Omental fat pad (tissue), 4 donors: Measurements from ENCODE around the gene MYF6. TPM values are rescaled to one million over a fixed set of nuclear protein-coding genes. Genes with fewer than 3 reads are reported as not detected.

Experiments used
- ATAC-seq: fragments of 150-250 bp; one replicate; pipeline ENCODE4 v1.9.1; 2016; ENCODE audit warnings: mild to moderate bottlenecking, moderate library complexity; ENCODE audit not compliant: low FRiP score
- DNase-seq: peaks from one replicate; pipeline ENCODE4 v3.0.0-alpha.2; 2019; ENCODE audit warnings: low spot score
- total RNA-seq, 4 donors: library from RNA; depleted of rRNA; stranded (reverse); fragments of >200 nt; gene quantifications; one replicate each; pipeline ENCODE4 v1.1.0, GENCODE V29; 2016
- TF ChIP-seq, protein P1 (sequence below), 3 donors: fragments of 450-650 bp; IDR thresholded peaks; one replicate each; pipeline ENCODE4 v1.5.1; 2016 to 2017; ENCODE audit warnings: antibody characterized with exemption in 3 of 3, mild to moderate bottlenecking in 3 of 3, moderate library complexity in 2 of 3

MYF6 gene
- total RNA-seq, 4 donors from 2014 or later, result 0.37 to 0.44 TPM; not detected in 2

DNA sequence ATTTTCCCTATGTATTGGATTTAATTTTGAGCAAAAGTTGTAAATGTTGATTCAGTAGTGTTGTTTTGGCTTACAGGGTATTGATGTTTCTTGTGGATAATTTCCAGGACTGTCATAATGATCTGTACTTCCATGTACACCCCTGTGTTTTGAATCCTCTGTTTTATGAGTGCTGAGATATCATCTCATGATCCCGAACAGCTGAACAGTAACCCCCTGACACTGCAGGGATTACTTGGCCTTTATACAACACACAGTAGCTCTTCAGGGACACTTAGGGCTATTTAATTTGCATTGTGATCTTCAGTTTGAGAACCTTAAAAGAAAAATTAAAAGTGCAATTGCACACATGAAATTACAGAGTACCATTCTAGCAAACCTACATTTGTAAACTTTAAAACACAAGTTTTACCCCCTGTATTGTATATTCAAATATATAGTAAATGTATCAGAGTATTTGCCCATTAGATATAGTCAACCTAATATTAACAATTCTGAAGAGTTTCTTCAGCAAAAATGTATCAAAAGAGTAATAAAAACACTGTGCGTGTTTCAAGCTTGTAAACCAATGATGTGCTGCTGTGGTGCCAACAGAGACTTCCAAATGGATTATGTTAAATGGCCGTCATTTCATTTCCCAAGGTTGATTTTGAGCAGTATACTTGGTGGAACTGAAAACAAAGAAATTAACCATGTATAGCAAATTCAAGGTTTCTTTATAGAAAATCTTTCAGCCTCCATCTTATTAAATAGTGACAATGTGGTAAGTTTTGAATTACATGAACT is 27.9 kb upstream of the MYF6 start:
- DNase-seq (no peak), ATAC-seq (no peak)
- TF ChIP-seq, protein P1, sequence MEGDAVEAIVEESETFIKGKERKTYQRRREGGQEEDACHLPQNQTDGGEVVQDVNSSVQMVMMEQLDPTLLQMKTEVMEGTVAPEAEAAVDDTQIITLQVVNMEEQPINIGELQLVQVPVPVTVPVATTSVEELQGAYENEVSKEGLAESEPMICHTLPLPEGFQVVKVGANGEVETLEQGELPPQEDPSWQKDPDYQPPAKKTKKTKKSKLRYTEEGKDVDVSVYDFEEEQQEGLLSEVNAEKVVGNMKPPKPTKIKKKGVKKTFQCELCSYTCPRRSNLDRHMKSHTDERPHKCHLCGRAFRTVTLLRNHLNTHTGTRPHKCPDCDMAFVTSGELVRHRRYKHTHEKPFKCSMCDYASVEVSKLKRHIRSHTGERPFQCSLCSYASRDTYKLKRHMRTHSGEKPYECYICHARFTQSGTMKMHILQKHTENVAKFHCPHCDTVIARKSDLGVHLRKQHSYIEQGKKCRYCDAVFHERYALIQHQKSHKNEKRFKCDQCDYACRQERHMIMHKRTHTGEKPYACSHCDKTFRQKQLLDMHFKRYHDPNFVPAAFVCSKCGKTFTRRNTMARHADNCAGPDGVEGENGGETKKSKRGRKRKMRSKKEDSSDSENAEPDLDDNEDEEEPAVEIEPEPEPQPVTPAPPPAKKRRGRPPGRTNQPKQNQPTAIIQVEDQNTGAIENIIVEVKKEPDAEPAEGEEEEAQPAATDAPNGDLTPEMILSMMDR (IDR thresholded peaks at IDR 0.05), result no peak

DNA sequence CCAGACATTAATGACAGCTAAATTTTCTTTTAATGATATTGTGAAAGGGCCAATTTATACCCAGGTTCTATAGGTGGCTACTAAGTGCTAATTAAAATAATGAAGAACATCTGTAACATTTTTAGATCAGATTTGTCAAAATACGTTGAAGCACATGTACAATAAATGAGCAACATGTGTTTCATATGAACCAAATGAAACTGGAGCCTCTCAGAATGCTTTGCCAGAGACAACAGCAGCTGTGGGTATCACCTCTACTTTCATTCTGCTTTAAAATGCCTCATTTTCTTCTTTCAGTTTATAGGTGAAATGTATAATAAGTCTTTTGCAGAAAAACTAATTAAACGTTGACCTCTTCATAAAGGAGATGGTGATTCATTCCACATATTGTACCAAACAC is 26.1 kb upstream of the MYF6 start:
- ATAC-seq, result no peak
- TF ChIP-seq, protein P1 (IDR thresholded peaks at IDR 0.05), result no peak

DNA sequence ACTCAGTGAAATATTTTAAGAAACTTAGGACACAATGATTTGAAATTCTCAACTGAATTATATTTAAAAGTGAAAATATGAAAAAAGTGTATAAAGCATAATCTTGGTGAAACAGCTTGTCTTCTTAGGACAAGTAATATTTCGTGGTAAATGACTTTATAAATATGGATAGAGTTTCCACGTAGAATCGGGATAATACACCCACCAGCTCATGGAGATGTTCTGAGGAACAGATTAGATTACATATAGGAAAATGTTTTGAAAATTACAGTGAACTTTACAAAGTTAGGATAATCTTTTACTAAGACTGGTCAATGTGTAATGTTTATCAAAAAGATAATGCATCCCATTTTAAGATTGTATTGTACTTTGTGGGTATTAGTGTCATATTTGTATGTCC is 25.6 kb upstream of the MYF6 start:
- TF ChIP-seq, protein P1 (IDR thresholded peaks at IDR 0.05), result no peak
- no peak for ATAC-seq

More for the DNA sequence above, 26.1 kb upstream of the MYF6 start:
- DNase-seq, result no peak

DNA sequence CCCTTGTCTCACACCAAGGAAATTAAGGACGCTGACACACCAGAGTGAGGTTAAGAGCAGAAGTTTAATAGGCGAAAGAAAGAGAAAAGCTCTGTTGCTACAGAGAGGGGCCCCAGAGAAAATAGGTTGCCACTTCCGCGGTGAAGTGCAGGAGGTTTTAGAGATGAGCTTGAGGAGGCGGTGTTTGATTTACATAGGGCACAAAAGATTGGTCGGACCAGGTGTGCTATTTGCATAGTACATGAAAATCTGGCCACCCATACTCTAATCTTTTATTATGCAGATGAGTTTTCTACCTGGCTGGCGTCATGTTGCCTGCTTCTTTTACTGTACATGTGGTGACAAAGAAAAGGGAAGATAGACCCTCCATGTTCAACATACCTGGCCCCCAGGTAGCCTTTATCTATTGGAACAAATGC is 23.3 kb upstream of the MYF6 start:
- no peak for DNase-seq
- ATAC-seq, result no peak
- TF ChIP-seq, protein P1 (IDR thresholded peaks at IDR 0.05), result no peak

More for the DNA sequence above, 25.6 kb upstream of the MYF6 start:
- DNase-seq, result no peak

DNA sequence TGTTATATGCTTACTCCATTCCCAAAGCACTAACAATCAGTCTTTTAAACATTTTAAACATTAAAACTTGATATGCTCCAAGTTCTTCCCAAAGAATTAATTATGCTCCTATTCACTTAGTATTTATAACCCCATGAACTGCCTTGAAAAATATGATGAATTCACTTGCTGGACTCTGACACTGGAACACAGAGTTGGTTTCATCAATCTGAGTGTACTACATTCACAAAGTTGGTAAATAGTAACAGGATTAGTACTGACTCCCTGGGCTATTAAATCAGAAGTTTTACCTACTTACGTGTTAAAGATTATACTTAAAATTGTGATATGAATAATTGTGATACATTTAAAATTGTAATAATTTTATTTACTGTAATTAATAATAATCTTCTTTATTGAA is 17.3 kb upstream of the MYF6 start:
- DNase-seq (no peak), ATAC-seq (no peak)
- TF ChIP-seq, protein P1 (IDR thresholded peaks at IDR 0.05), result no peak

DNA sequence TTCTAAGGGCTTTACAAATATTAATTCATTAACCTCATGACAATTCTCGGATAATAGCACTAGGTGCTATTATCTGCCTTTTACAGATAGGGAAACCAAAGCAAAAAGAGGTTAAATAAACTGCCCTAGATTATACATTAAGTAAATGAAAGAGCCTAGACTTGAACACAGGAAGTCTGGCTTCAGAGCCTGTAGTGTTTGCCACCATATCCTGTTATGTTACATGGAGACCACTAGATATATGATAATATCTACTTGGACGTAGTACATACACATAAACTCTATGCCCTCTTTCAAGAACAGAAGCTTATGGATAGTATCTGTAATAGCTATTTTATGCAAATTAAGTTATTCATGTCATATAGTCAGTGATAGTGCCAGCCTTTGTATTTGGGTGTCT is 16.9 kb upstream of the MYF6 start:
- TF ChIP-seq, protein P1 (IDR thresholded peaks at IDR 0.05), result no peak
- no peak for DNase-seq
- no peak for ATAC-seq

DNA sequence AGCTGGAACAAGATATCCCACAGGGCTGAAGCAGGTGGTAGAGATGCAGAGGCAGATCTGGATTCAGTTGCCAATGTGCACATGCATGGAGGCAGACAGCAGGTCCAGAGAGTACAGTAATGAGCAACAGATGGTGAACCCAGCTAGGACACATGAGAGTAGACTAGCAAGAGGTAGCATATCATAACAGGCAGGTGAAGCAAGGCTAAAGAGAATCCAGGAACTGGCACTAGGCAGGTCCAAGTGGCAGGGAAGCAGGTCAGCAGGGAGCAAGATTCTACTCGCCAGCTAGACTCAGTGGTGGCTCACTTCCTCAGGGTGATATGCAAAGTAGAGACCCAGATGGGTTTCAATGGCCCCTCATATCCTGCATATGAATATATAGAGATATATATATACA is 15.3 kb upstream of the MYF6 start:
- TF ChIP-seq, protein P1 (IDR thresholded peaks at IDR 0.05), result no peak
- no peak for ATAC-seq

More for the DNA sequence above, 15.3 kb upstream of the MYF6 start:
- DNase-seq, result no peak
